SK-N-MC (cell line): Measurements from ENCODE around the gene TNFRSF6B.
"Not testable (repeated sequence)": the region's sequence is repeated elsewhere in the genome, so short reads cannot be mapped to it uniquely, and the experiment has no call there.

Experiments
- DNase-seq: peaks from one replicate; pipeline ENCODE4 v3.0.0-alpha.2; 2011; ENCODE audit warnings: low read depth, low spot score
- H3K27ac ChIP-seq: fragments of 200-600 bp; sonication (generic); 2 replicates; pipeline ENCODE4 v1.5.1; 2016; ENCODE audit warnings: mixed run types
- H3K36me3 ChIP-seq: fragments of 200-600 bp; sonication (generic); 2 replicates; pipeline ENCODE4 v1.6.1; 2017; ENCODE audit warnings: antibody characterized with exemption, low read length, mixed read lengths; ENCODE audit not compliant: insufficient read depth
- H3K4me3 ChIP-seq: fragments of 200-600 bp; sonication (generic); 2 replicates; pipeline ENCODE4 v1.5.1; 2016
- H3K9ac ChIP-seq: fragments of 200-600 bp; sonication (generic); 2 replicates; pipeline ENCODE4 v1.8.0; 2017; ENCODE audit warnings: mixed run types, mixed read lengths; ENCODE audit not compliant: insufficient read length
- H3K9me3 ChIP-seq: fragments of 200-600 bp; sonication (generic); 2 replicates; pipeline ENCODE4 v1.6.1; 2017; ENCODE audit warnings: low read depth, mild to moderate bottlenecking, antibody characterized with exemption, low read length, moderate library complexity, mixed read lengths
- EZH2 ChIP-seq: fragments of 200-600 bp; sonication (generic); IDR thresholded peaks from one replicate; pipeline ENCODE4 v1.6.1; 2017; ENCODE audit warnings: antibody characterized with exemption
- FOXP2 ChIP-seq: optimal IDR thresholded peaks from 2 replicates; pipeline ENCODE3; 2011; ENCODE audit warnings: mild to moderate bottlenecking, moderate library complexity; ENCODE audit not compliant: insufficient read depth; ENCODE audit errors: extremely low read length, control extremely low read depth
- POLR2AphosphoS5 ChIP-seq: IDR thresholded peaks from 2 replicates; pipeline ENCODE4 v1.6.1; 2012; ENCODE audit warnings: mild to moderate bottlenecking, low read depth, low read length, borderline replicate concordance

TNFRSF6B gene, protein sequence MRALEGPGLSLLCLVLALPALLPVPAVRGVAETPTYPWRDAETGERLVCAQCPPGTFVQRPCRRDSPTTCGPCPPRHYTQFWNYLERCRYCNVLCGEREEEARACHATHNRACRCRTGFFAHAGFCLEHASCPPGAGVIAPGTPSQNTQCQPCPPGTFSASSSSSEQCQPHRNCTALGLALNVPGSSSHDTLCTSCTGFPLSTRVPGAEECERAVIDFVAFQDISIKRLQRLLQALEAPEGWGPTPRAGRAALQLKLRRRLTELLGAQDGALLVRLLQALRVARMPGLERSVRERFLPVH

DNA sequence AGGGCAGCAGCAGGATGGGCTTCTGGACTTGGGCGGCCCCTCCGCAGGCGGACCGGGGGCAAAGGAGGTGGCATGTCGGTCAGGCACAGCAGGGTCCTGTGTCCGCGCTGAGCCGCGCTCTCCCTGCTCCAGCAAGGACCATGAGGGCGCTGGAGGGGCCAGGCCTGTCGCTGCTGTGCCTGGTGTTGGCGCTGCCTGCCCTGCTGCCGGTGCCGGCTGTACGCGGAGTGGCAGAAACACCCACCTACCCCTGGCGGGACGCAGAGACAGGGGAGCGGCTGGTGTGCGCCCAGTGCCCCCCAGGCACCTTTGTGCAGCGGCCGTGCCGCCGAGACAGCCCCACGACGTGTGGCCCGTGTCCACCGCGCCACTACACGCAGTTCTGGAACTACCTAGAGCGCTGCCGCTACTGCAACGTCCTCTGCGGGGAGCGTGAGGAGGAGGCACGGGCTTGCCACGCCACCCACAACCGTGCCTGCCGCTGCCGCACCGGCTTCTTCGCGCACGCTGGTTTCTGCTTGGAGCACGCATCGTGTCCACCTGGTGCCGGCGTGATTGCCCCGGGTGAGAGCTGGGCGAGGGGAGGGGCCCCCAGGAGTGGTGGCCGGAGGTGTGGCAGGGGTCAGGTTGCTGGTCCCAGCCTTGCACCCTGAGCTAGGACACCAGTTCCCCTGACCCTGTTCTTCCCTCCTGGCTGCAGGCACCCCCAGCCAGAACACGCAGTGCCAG is at the start of gene TNFRSF6B:
Gene TNFRSF6B, plus strand, starts transcription at position 25 of the 729 bp plus-strand sequence. Its CDS starts 116 bp downstream, at position 141.
- no peak for TF ChIP-seq EZH2
- no peak for TF ChIP-seq FOXP2
- no peak for TF ChIP-seq POLR2AphosphoS5
- DNase-seq = no peak
- Histone ChIP-seq H3K9ac (no peak within 1 kb of the TSS), H3K4me3 (no peak within 1 kb of the TSS), H3K36me3 (no peaks in the 10 kb centered on the region), H3K27ac (no peak within 1 kb of the TSS), H3K9me3 (no peaks in the 10 kb centered on the region)

DNA sequence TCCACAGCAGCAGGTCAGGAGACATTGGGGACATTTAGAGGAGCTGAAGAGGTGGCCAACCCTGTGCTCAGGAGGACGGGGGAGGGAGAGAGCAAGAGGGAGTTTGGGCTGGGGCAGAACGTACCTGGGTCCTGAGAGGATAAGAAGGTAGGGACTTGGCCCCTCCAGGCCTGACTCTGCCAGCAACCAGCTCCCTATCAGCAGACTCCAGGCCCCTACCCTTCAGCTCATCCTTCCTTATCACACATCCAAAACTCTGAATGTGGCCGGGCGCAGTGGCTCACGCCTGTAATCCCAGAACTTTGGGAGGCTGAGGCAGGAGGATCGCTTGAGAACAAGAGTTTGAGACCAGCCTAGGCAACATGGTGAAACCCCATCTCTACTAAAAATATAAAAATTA is 48.3 kb upstream of the TNFRSF6B start:
- H3K9ac ChIP-seq = no peak overlapping the region
- no peak overlapping the region for H3K4me3 ChIP-seq
- no peak for DNase-seq
- no peaks in the 10 kb centered on the region for H3K9me3 ChIP-seq
- no peak overlapping the region for H3K27ac ChIP-seq
- H3K36me3 ChIP-seq = no peaks in the 10 kb centered on the region; the same call in 1 of the 2 replicates
- TF ChIP-seq POLR2AphosphoS5 (no peak), EZH2 (no peak), FOXP2 (no peak)

DNA sequence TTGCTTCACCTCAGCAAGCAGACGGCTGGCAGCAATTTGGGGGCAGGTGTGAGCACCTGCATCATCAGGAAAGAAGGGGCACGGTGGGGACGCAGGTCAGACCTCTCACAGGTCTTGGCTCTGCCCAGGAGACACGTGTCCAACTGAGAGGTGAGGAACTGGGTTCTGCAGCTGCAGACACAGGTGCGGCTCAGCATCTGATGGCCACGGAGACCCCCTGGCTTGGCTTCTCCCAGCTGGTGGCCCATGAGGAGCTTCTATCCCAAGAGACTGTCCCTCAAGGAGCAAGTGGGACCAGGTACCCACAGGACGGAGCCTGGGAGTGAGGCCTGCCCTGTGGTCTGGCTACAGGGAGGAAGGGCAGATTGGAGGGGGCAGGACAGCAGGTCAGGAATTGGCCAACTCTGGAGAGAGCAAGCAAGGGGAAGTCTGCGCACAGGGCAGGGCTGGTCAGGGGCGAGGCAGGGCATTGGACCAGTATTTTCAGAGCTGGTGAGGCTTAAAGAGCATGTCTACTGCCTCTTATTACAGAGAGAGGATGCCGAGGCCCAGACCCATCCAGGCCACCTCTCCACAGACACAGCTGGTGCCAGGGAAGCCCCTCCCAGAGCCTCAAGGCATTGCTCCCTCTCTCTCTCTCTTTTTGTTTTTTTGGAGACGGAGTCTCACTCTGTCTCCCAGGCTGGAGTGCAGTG is 47.4 kb upstream of the TNFRSF6B start:
- no peak overlapping the region for H3K27ac ChIP-seq
- H3K9me3 ChIP-seq = no peaks in the 10 kb centered on the region
- DNase-seq = no peak
- no peak overlapping the region for H3K9ac ChIP-seq
- no peak overlapping the region for H3K4me3 ChIP-seq
- TF ChIP-seq POLR2AphosphoS5 = no peak
- no peak for TF ChIP-seq EZH2
- TF ChIP-seq FOXP2 = no peak
- H3K36me3 ChIP-seq = no peaks in the 10 kb centered on the region

DNA sequence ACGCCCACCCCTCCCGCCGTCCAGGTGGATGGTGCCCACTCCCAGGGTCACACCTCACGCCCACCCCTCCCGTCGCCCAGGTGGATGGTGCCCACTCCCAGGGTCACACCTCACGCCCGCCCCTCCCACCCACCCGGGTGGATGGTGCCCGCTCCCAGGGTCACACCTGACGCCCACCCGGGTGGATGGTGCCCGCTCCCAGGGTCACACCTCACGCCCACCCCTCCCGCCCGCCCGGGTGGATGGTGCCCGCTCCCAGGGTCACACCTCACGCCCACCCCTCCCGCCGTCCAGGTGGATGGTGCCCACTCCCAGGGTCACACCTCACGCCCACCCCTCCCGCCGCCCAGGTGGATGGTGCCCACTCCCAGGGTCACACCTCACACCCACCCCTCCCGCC is 46.0 kb upstream of the TNFRSF6B start:
- H3K36me3 ChIP-seq, H3K9ac ChIP-seq, H3K9me3 ChIP-seq, DNase-seq, H3K4me3 ChIP-seq, H3K27ac ChIP-seq: not testable (repeated sequence)

DNA sequence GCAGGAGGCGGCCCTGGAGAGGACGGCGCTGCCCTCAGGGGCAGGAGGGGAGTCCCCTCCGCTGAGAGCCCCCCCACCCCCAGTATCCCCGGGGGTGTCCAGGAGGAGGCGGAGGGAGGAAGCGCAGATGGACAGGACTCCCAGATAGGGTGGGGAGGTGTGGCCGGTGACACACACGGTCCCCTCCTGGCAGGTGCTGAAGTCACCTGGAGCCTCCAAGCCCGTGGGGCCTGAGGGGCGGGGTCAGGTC is 44.6 kb upstream of the TNFRSF6B start:
- no peak for DNase-seq
- TF ChIP-seq FOXP2 (no peak), POLR2AphosphoS5 (no peak), EZH2 (no peak)
- Histone ChIP-seq H3K9ac (peak overlapping the region; percentile 65), H3K4me3 (peak overlapping the region; percentile 95), H3K9me3 (no peaks in the 10 kb centered on the region), H3K36me3 (no peaks in the 10 kb centered on the region), H3K27ac (no peak overlapping the region)

DNA sequence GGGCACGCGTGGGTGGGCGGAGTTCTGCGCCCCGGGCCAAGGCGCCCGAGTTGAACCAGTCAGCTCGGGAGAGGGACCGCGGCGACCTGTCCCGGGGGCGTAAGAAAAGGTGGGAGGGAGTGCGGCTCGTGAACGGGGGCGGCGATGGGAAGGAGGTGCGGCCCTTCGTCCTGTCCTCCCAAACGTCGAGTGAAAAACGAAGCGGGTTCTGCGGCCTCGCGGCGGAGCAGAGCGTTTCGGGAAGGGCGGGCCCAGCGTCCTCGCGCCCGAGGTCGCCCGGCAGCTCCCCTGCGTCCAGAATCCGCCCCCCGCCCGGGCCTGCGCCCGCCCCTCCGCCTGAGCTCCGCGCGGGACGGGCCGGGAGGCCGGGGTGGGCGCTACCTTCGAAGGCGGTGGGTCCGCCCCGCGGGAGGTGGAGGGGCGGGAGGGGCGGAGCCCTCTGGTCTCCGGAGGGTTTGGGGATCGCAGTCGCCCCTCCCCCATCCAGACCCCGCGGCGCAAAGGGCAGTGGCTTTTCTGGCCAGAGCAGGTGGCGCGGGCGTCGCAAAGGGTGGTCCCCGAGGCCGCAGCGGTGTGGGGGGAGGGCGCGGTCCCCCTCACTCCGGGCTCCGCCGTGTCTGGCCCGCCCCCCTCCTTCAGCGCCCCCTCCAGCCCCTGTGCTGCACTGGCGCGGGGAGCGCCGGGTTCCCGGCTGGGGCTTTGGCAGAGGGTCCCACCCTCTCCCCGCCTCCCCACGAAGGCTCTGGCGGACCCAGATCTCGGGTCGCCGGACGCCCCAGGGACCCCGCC is 44.1 kb upstream of the TNFRSF6B start:
- H3K27ac ChIP-seq = peak overlapping the region; percentile 62; the same call in 1 of the 2 replicates
- H3K9ac ChIP-seq = peak overlapping the region; percentile 65
- DNase-seq = no peak
- H3K9me3 ChIP-seq = no peaks in the 10 kb centered on the region
- TF ChIP-seq FOXP2 (no peak), EZH2 (no peak), POLR2AphosphoS5 (no peak; the same call in 1 of the 2 replicates)
- H3K36me3 ChIP-seq = no peaks in the 10 kb centered on the region
- peak overlapping the region; percentile 95 for H3K4me3 ChIP-seq

DNA sequence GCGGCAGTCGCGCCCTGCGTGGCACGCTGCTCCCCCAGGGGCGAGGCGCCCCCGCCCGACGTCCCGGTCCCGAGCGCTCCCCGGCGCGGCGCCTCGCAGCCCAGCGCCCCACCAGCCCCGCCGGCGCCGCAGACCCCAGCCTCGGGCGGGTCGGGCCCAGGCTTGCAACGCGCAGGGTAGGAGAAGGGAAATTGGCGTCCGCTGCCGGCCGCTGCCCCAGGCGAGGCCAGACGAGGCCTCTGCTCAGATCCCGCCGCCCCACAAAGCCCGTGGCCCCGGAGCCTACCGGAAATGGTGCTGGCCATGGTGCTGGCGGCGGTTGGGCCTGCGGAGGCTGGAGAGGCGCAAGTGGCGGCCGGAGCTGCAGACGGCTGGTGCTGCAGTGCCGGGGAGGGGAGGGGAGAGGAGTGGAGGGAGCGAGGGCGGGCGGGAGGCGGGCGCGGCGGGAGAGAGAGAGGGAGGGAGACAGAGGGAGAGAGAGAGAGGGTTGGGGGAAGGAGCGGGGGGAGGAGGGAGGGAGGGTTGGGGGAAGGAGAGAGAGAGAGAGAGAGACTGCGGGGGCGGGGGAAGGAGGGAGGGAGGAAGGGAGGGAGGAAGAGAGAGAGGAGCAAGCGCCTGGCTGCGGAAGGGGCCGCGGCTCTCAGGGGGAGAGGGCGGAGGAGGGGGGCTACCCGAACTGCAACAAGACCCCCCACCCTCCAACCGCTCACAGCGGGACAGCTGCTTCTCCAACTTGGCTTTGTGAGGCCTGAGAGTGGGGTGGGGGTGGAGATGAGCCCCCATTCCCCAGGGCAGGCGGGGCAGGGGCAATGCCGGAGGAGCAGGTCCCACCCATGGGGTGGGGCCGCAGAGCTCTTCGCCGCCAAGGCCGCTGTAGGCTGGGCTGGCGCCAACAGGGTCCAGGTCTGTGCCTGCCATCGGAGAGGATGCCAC is 43.1 kb upstream of the TNFRSF6B start, which contains the start of gene STMN3:
Gene STMN3, minus strand, starts transcription at position 384 of the 933 bp plus-strand sequence. Its CDS starts 79 bp downstream, at position 305.
- Histone ChIP-seq H3K4me3 (peak within 1 kb of the TSS; percentile 95), H3K9ac (peak within 1 kb of the TSS; percentile 65), H3K27ac (peak within 1 kb of the TSS; percentile 83), H3K9me3 (no peaks in the 10 kb centered on the region), H3K36me3 (no peaks in the 10 kb centered on the region)
- peak; percentile 58 for DNase-seq
- TF ChIP-seq FOXP2 = no peak
- peak; percentile 85 for TF ChIP-seq POLR2AphosphoS5
